ENCODE data around the gene DNAH7.

Gene DNAH7

DNA sequence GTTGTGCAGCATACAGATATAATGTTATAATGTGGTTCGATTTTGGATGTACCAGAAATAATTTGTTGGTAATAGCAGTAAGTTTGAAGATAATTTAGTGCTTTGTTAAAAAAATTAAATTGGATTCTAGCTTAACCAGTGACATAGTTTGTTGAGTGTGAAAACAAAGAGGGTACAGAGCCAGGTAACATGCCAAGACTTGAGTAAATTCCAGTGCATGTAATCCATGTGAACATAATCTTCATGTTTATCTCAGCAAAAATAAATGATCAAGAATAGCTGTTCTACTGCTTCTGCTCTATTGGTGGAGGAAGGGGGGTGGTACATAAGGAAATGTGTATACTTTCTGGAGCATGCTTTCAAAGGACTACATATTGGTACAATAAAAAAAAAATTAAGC is 165.8 kb downstream of the DNAH7 start:
- Histone ChIP-seq H3K9ac (ENCODE audit: low read length) (no peak overlapping the region), H3K9me3 (ENCODE audit: low read length) (no peaks in the 10 kb centered on the region), H3K27me3 (ENCODE audit: control insufficient read depth in 1 of 2, insufficient read depth in 2 of 2, low read length in 2 of 2) (no peaks in the 10 kb centered on the region), H3K36me3 (ENCODE audit: insufficient read depth, low read length) (no peaks in the 10 kb centered on the region), H3K4me1 (ENCODE audit: insufficient read depth, low read length) (peaks cover 4% of the 10 kb centered on the region), H3K27ac (ENCODE audit: low read depth, low read length) (no peak overlapping the region), H3K4me3 (ENCODE audit: low read depth in 1 of 2, low read length in 2 of 2) (no peak overlapping the region)

DNA sequence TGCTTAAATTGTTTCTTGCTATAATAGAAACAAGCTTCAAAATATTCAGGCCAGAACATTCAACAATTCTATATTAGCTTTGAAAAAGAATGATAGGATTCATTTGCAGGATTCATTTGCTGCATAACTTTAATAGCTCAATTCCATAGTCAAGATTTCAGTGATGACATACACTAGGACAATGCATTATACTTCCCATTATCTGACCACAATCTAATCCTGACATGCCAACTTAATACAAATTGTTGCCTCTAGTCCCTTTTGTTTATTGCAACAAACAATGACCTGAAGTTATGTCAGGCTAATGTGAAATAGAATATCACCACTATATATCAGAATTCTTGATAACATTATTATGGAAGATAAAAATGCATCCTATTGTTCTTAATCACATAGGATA is 169.4 kb downstream of the DNAH7 start:
- Histone ChIP-seq H3K36me3 (ENCODE audit: insufficient read depth, low read length) (no peaks in the 10 kb centered on the region), H3K27me3 (ENCODE audit: control insufficient read depth in 1 of 2, insufficient read depth in 2 of 2, low read length in 2 of 2) (no peaks in the 10 kb centered on the region), H3K27ac (ENCODE audit: low read depth, low read length) (no peak overlapping the region), H3K4me3 (ENCODE audit: low read depth in 1 of 2, low read length in 2 of 2) (no peak overlapping the region), H3K4me1 (ENCODE audit: insufficient read depth, low read length) (peaks cover 4% of the 10 kb centered on the region), H3K9me3 (ENCODE audit: low read length) (no peaks in the 10 kb centered on the region), H3K9ac (ENCODE audit: low read length) (no peak overlapping the region)

DNA sequence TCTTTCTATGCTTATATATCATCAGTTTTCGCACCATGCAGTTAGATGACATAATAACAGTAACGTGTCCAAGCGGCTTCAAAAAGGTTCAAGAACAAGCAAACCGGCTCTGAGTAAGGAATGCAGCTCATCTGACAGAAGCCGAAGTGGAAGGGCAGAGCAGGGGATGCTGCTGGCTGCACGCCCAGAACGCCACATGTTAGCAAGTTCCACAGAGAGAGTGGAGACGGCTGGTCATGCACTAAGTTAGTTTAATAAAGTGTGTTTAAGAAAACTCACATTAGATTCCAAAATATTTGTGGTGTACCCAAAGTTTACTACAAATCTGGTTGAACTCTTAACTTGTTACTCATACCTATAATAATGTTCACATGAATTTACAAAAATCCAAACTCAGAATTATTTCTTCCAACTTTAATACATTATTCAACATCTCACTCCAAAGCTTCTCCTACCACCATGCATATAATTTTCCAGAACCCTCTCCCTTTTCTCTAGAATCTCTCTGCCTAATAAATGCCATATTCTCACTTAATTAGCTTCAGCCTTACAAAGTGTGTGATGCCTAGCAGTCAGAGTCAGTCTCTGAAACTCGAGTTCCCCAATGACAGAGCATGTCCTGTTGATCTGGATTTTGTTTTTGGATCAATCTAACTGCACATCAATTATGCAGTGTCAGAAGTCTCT is 170.0 kb downstream of the DNAH7 start:
- H3K4me3 ChIP-seq (ENCODE audit: low read depth in 1 of 2, low read length in 2 of 2), result no peak overlapping the region
- H3K9me3 ChIP-seq (ENCODE audit: low read length), result no peaks in the 10 kb centered on the region
- H3K27me3 ChIP-seq (ENCODE audit: control insufficient read depth in 1 of 2, insufficient read depth in 2 of 2, low read length in 2 of 2), result no peaks in the 10 kb centered on the region
- no peak overlapping the region for H3K9ac ChIP-seq (ENCODE audit: low read length)
- no peak overlapping the region for H3K27ac ChIP-seq (ENCODE audit: low read depth, low read length)
- no peaks in the 10 kb centered on the region for H3K36me3 ChIP-seq (ENCODE audit: insufficient read depth, low read length)
- peaks cover 4% of the 10 kb centered on the region for H3K4me1 ChIP-seq (ENCODE audit: insufficient read depth, low read length)

DNA sequence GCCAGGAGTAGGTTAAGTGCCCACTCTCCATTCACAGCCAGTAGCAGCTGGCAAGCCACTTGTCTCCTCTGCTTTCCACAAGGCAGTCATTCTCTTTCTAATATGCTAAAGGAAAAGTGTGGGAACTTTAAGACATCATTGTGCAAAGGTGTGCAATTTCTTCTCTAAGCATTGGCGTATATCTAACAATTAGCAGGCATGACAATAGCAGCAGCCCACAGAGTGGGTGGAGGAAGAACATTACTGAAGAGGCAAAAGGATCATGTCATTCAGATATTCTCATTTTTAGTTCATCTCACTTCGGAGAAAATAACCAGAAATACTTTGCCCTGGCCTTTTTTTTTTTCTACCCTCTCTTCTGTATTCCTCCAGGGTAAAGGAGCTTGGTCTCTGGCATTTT is 177.6 kb downstream of the DNAH7 start:
- no peaks in the 10 kb centered on the region for H3K36me3 ChIP-seq (ENCODE audit: insufficient read depth, low read length)
- H3K4me1 ChIP-seq (ENCODE audit: insufficient read depth, low read length), result no peaks in the 10 kb centered on the region
- no peaks in the 10 kb centered on the region for H3K27me3 ChIP-seq (ENCODE audit: control insufficient read depth in 1 of 2, insufficient read depth in 2 of 2, low read length in 2 of 2)
- H3K9me3 ChIP-seq (ENCODE audit: low read length), result no peaks in the 10 kb centered on the region
- no peak overlapping the region for H3K9ac ChIP-seq (ENCODE audit: low read length)
- no peak overlapping the region for H3K4me3 ChIP-seq (ENCODE audit: low read depth in 1 of 2, low read length in 2 of 2)
- H3K27ac ChIP-seq (ENCODE audit: low read depth, low read length), result no peak overlapping the region

DNA sequence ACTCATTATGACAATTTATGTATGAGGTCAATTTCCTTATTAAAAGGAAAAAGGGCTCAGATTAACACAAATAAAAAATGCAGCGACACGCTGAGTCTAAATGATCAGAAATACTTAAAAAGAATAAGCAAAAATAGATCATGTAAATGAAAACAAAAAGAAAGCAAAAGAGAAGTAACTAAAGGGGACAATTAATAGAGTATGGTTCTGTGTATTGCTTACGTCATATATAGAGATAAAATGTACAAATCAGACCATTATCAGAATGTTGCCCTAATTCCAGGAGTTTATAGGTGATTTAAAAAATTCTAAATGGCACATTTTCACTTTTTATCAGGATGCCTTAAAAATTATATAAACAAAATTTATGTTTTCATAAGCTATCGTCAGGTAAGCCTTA is 189.5 kb downstream of the DNAH7 start:
- Histone ChIP-seq H3K4me1 (ENCODE audit: insufficient read depth, low read length) (no peaks in the 10 kb centered on the region), H3K27me3 (ENCODE audit: control insufficient read depth in 1 of 2, insufficient read depth in 2 of 2, low read length in 2 of 2) (no peaks in the 10 kb centered on the region), H3K4me3 (ENCODE audit: low read depth in 1 of 2, low read length in 2 of 2) (no peak overlapping the region), H3K27ac (ENCODE audit: low read depth, low read length) (no peak overlapping the region), H3K9me3 (ENCODE audit: low read length) (no peaks in the 10 kb centered on the region), H3K9ac (ENCODE audit: low read length) (no peak overlapping the region), H3K36me3 (ENCODE audit: insufficient read depth, low read length) (no peaks in the 10 kb centered on the region)

DNA sequence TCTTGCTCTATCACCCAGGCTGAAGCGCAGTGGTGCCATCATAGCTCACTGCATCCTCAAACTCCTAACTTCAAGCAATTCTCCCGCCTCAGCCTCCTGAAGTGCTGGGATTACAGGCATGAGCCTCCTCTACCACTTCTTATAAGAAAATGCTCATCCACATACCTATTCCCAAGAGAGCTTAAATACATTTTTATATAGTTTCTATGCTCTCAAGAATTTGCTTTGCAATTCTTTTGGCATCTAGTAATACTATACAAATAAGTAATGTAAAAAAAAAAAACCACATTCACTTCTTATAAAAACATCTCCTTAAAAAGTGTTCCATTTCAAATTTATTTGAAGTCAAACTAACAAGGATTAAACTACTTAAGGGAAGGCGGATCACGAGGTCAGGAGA is 197.3 kb downstream of the DNAH7 start:
- no peak overlapping the region for H3K9ac ChIP-seq (ENCODE audit: low read length)
- H3K27ac ChIP-seq (ENCODE audit: low read depth, low read length), result no peak overlapping the region
- no peaks in the 10 kb centered on the region for H3K27me3 ChIP-seq (ENCODE audit: control insufficient read depth in 1 of 2, insufficient read depth in 2 of 2, low read length in 2 of 2)
- H3K36me3 ChIP-seq (ENCODE audit: insufficient read depth, low read length), result no peaks in the 10 kb centered on the region
- H3K9me3 ChIP-seq (ENCODE audit: low read length), result no peaks in the 10 kb centered on the region
- H3K4me1 ChIP-seq (ENCODE audit: insufficient read depth, low read length), result no peaks in the 10 kb centered on the region
- H3K4me3 ChIP-seq (ENCODE audit: low read depth in 1 of 2, low read length in 2 of 2), result no peak overlapping the region

DNA sequence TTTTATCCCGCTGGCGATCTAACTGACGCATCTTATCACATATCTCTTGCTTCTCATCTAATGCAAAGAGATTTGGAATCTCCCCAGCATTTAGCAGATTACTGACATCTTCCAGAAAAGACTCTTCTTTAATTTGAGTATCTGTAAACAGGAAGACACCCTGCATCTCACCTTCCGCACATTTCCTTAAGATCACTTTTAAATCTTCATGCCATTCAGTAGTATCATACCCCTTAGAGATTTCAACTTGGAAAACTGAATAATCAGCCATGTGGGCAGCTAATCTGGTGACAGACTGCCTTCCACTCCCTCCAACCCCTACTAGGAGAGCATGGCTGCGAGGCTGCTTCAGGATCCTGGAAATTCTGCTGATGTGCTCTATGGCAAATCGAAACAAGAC is 204.3 kb downstream of the DNAH7 start:
- Histone ChIP-seq H3K36me3 (ENCODE audit: insufficient read depth, low read length) (no peaks in the 10 kb centered on the region), H3K27me3 (ENCODE audit: control insufficient read depth in 1 of 2, insufficient read depth in 2 of 2, low read length in 2 of 2) (no peaks in the 10 kb centered on the region), H3K27ac (ENCODE audit: low read depth, low read length) (no peak overlapping the region), H3K9ac (ENCODE audit: low read length) (no peak overlapping the region), H3K4me3 (ENCODE audit: low read depth in 1 of 2, low read length in 2 of 2) (no peak overlapping the region), H3K4me1 (ENCODE audit: insufficient read depth, low read length) (no peaks in the 10 kb centered on the region), H3K9me3 (ENCODE audit: low read length) (no peaks in the 10 kb centered on the region)

DNA sequence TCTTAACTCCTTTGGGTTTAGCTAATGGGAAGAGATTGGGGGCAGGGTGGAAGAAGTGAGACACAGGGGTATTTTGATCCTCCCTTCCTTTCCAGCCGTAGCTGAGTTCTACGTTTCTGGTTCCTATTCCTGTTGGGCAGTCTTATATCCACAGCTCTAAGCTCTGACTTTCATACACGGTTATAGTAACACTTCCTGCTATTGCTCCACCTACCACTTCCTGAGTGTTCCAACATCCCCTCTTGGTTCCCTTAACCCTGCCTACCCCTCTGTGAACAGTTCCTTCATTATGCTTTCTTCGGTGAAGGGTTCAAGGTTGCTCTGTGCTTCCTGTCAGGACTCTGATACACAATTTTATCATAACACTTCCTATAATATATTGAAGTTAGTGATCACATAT is 205.1 kb downstream of the DNAH7 start:
- no peaks in the 10 kb centered on the region for H3K4me1 ChIP-seq (ENCODE audit: insufficient read depth, low read length)
- no peaks in the 10 kb centered on the region for H3K9me3 ChIP-seq (ENCODE audit: low read length)
- no peak overlapping the region for H3K9ac ChIP-seq (ENCODE audit: low read length)
- H3K36me3 ChIP-seq (ENCODE audit: insufficient read depth, low read length), result no peaks in the 10 kb centered on the region
- H3K27me3 ChIP-seq (ENCODE audit: control insufficient read depth in 1 of 2, insufficient read depth in 2 of 2, low read length in 2 of 2), result no peaks in the 10 kb centered on the region
- no peak overlapping the region for H3K4me3 ChIP-seq (ENCODE audit: low read depth in 1 of 2, low read length in 2 of 2)
- H3K27ac ChIP-seq (ENCODE audit: low read depth, low read length), result no peak overlapping the region

DNA sequence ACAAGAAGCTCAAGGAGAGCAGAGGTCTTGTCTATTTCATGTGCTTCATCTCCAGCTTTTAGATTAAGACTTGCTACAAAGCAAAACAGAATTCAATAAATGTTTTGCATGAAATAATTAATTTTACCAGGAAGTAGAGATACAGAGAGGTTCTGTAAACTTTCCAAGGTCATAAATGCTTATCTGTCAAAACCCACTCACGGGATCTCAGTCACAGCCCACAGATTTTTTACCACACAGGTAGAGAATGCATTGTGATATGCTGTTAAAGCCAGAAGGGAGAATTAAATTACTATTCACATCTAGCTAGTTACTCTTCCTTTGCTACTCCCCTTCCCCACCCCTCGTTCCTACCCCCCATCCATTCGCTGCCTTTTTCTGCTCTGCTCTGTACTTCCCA is 205.5 kb downstream of the DNAH7 start:
- Histone ChIP-seq H3K9ac (ENCODE audit: low read length) (no peak overlapping the region), H3K9me3 (ENCODE audit: low read length) (no peaks in the 10 kb centered on the region), H3K27me3 (ENCODE audit: control insufficient read depth in 1 of 2, insufficient read depth in 2 of 2, low read length in 2 of 2) (no peaks in the 10 kb centered on the region), H3K27ac (ENCODE audit: low read depth, low read length) (no peak overlapping the region), H3K4me3 (ENCODE audit: low read depth in 1 of 2, low read length in 2 of 2) (no peak overlapping the region), H3K36me3 (ENCODE audit: insufficient read depth, low read length) (no peaks in the 10 kb centered on the region), H3K4me1 (ENCODE audit: insufficient read depth, low read length) (no peaks in the 10 kb centered on the region)

DNA sequence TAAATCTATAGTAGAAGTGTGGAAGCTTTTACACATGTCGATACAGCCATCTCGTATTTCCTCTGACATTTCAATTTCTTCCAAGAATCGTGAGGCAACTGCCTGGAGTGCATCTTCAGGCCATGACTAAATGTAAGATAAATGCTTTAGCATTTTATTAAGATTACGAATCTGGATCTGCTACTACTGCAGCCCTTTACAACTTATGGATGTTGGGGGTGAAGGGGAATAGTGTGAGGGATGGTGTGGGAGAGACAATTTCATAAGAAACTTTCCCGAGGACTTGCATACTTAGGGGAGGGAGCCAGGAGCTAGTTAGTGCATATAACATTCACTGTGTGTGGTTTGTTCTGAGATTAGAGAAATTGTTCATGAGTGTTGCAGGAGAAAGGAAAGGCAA is 206.8 kb downstream of the DNAH7 start:
- no peaks in the 10 kb centered on the region for H3K4me1 ChIP-seq (ENCODE audit: insufficient read depth, low read length)
- H3K4me3 ChIP-seq (ENCODE audit: low read depth in 1 of 2, low read length in 2 of 2), result no peak overlapping the region
- no peaks in the 10 kb centered on the region for H3K9me3 ChIP-seq (ENCODE audit: low read length)
- H3K27me3 ChIP-seq (ENCODE audit: control insufficient read depth in 1 of 2, insufficient read depth in 2 of 2, low read length in 2 of 2), result no peaks in the 10 kb centered on the region
- no peak overlapping the region for H3K9ac ChIP-seq (ENCODE audit: low read length)
- no peaks in the 10 kb centered on the region for H3K36me3 ChIP-seq (ENCODE audit: insufficient read depth, low read length)
- no peak overlapping the region for H3K27ac ChIP-seq (ENCODE audit: low read depth, low read length)

DNA sequence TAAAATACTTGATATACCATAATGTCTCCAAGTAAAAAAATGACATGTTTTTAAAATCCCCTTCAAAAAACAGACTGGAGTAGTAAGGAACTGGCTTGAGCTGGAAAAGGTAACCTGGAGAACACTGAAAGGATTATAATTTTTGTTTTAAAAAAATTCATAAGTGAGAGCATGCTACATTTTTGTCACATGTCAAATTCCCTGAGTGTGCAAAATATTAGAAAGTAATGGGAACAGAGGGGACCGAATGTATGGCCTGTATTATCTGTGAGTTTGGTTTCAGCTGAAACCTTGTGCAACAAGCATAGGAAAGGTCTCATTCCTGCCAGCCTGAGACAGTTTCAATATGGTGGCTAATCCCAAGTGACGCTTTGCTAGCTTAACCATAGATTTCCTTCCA is 209.1 kb downstream of the DNAH7 start:
- Histone ChIP-seq H3K27me3 (ENCODE audit: control insufficient read depth in 1 of 2, insufficient read depth in 2 of 2, low read length in 2 of 2) (no peaks in the 10 kb centered on the region), H3K36me3 (ENCODE audit: insufficient read depth, low read length) (no peaks in the 10 kb centered on the region), H3K4me3 (ENCODE audit: low read depth in 1 of 2, low read length in 2 of 2) (no peak overlapping the region), H3K9ac (ENCODE audit: low read length) (no peak overlapping the region), H3K9me3 (ENCODE audit: low read length) (no peaks in the 10 kb centered on the region), H3K4me1 (ENCODE audit: insufficient read depth, low read length) (no peaks in the 10 kb centered on the region), H3K27ac (ENCODE audit: low read depth, low read length) (no peak overlapping the region)

DNA sequence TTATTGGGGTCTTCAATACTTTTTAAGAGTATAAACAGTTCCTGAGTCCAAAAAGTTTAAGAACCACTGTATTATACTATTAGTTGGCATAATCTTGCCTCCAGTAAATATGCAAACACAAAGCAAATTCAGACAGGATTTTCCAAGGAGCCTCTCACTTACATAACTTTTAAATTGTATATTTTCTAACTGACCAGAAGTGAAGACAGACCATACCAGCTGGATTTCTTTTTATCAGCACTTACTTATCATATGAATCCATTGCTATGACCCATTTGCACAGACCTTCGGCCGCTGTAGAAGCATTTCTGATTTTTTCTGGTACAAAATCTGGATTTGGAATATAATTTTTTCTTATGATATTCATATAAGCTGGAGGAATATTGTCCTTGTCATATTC is 211.5 kb downstream of the DNAH7 start:
- no peaks in the 10 kb centered on the region for H3K36me3 ChIP-seq (ENCODE audit: insufficient read depth, low read length)
- no peak overlapping the region for H3K4me3 ChIP-seq (ENCODE audit: low read depth in 1 of 2, low read length in 2 of 2)
- no peaks in the 10 kb centered on the region for H3K27me3 ChIP-seq (ENCODE audit: control insufficient read depth in 1 of 2, insufficient read depth in 2 of 2, low read length in 2 of 2)
- no peak overlapping the region for H3K27ac ChIP-seq (ENCODE audit: low read depth, low read length)
- H3K9me3 ChIP-seq (ENCODE audit: low read length), result no peaks in the 10 kb centered on the region
- H3K9ac ChIP-seq (ENCODE audit: low read length), result no peak overlapping the region
- no peaks in the 10 kb centered on the region for H3K4me1 ChIP-seq (ENCODE audit: insufficient read depth, low read length)
